Measurements from ENCODE around the gene ZNF593. TPM values are rescaled to one million over a fixed set of nuclear protein-coding genes. Genes with fewer than 3 reads are reported as not detected.

Gene ZNF593
- total and polyA plus RNA-seq, 2 experiments from 2014 or later, result 26.2 to 108 TPM

DNA sequence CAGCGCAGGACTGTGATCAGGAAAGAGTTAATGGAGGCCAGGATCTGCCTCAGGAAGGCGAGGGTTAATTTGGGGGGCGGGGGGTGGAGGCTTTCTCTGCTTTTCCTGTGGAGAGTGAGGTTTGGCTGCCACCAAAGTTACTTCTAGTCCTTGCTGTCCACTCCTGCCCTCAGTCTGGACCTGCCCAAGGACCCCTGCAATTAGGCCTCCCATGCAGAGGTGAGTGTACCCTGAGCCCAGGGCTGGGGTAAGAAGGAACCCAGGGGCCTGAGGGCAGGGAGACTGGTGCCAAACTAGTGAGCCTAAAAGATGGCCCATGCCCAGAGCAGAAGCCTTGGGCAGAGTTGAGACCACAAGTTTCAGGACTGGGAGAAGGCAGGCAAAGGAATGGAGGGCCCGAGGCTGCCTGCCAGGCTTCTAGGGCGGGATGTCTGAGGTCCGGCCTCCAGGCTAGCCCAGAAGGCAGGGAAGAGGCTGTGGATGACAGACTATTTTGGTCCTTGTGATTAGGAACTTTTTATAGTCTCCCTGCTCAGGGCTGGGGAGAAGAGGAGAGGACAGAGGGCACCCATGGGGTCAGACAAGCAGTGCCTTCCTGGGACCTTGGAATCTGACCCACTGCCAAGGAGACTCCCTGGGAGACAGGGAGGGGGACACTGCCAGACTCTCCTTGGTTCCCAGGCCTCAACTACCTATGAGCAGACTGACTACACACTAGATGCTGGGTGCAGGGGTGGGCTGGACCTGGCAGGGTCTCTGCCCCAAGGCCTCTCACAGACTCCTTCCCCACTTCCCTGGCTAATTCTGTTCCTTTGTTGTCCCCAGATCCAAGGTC lies 10.6 kb upstream of the ZNF593 start, which contains the start of gene FAM110D:
TSS of gene FAM110D (plus strand) at position 172 of the 835 bp plus-strand sequence. CDS start 2,213 bp downstream, outside the sequence.
- peaks cover 83% of the 10 kb centered on the region for H3K27me3 Mint-ChIP-seq (ENCODE audit: insufficient read depth, low read depth, poor library complexity)
- Histone ChIP-seq H3K36me3 (ENCODE audit: insufficient read depth) (no peaks in the 10 kb centered on the region), H3K27ac (ENCODE audit: low read depth) (no peak within 1 kb of the TSS), H2AFZ (no peak within 1 kb of the TSS), H3K27me3 (ENCODE audit: insufficient read depth) (peaks cover 100% of the 10 kb centered on the region), H3K79me2 (replicated peaks; ENCODE audit: insufficient read depth) (no peaks in the 10 kb centered on the region), H3K9me2 (ENCODE audit: insufficient read depth) (no peaks in the 10 kb centered on the region), H3F3A (replicated peaks; ENCODE audit: low read depth) (peaks cover 16% of the 10 kb centered on the region), H3K4me2 (peak within 1 kb of the TSS; percentile 67), H3K4me3 (no peak within 1 kb of the TSS; the same call in 1 of the 2 replicates), H4K20me1 (replicated peaks; ENCODE audit: insufficient read depth) (no peaks in the 10 kb centered on the region; the same call in 1 of the 2 replicates), H3K4me1 (ENCODE audit: insufficient read depth) (peaks cover 57% of the 10 kb centered on the region)
- ATAC-seq, result no peak
- H3K36me3 Mint-ChIP-seq (ENCODE audit: low read depth), result no peaks in the 10 kb centered on the region
- H3K27ac Mint-ChIP-seq, result no peak within 1 kb of the TSS
- DNase-seq (ENCODE audit: low spot score), result peak; percentile 49
- no peak for TF ChIP-seq POLR2AphosphoS5 (IDR thresholded peaks at IDR 0.05; ENCODE audit: low read depth)
- TF ChIP-seq ZNF114 (CRISPR knock-in tag; IDR thresholded peaks at IDR 0.05), result no peak
- no peak for TF ChIP-seq EZH2phosphoT487 (IDR thresholded peaks at IDR 0.05; ENCODE audit: unreplicated experiment)
- TF ChIP-seq EZH2 (IDR thresholded peaks at IDR 0.05; ENCODE audit: low read depth, unreplicated experiment), result no peak
- TF ChIP-seq, protein P1, sequence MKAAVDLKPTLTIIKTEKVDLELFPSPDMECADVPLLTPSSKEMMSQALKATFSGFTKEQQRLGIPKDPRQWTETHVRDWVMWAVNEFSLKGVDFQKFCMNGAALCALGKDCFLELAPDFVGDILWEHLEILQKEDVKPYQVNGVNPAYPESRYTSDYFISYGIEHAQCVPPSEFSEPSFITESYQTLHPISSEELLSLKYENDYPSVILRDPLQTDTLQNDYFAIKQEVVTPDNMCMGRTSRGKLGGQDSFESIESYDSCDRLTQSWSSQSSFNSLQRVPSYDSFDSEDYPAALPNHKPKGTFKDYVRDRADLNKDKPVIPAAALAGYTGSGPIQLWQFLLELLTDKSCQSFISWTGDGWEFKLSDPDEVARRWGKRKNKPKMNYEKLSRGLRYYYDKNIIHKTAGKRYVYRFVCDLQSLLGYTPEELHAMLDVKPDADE (IDR thresholded peaks at IDR 0.05), result no peak
- no peak for TF ChIP-seq ZNF462 (CRISPR knock-in tag; IDR thresholded peaks at IDR 0.05)
- no peak for TF ChIP-seq STAT1 (IDR thresholded peaks at IDR 0.05; ENCODE audit: unreplicated experiment)
- no peak for TF ChIP-seq CREB1 (CRISPR knock-in tag; IDR thresholded peaks at IDR 0.05; ENCODE audit: low read depth)
- TF ChIP-seq CTCF (conservative IDR thresholded peaks at IDR 0.05; ENCODE audit: low read depth in 2 of 2), result no peak
- TF ChIP-seq, protein P2, sequence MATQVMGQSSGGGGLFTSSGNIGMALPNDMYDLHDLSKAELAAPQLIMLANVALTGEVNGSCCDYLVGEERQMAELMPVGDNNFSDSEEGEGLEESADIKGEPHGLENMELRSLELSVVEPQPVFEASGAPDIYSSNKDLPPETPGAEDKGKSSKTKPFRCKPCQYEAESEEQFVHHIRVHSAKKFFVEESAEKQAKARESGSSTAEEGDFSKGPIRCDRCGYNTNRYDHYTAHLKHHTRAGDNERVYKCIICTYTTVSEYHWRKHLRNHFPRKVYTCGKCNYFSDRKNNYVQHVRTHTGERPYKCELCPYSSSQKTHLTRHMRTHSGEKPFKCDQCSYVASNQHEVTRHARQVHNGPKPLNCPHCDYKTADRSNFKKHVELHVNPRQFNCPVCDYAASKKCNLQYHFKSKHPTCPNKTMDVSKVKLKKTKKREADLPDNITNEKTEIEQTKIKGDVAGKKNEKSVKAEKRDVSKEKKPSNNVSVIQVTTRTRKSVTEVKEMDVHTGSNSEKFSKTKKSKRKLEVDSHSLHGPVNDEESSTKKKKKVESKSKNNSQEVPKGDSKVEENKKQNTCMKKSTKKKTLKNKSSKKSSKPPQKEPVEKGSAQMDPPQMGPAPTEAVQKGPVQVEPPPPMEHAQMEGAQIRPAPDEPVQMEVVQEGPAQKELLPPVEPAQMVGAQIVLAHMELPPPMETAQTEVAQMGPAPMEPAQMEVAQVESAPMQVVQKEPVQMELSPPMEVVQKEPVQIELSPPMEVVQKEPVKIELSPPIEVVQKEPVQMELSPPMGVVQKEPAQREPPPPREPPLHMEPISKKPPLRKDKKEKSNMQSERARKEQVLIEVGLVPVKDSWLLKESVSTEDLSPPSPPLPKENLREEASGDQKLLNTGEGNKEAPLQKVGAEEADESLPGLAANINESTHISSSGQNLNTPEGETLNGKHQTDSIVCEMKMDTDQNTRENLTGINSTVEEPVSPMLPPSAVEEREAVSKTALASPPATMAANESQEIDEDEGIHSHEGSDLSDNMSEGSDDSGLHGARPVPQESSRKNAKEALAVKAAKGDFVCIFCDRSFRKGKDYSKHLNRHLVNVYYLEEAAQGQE (IDR thresholded peaks at IDR 0.05; ENCODE audit: unreplicated experiment), result no peak
- TF ChIP-seq ZNF331 (CRISPR knock-in tag; IDR thresholded peaks at IDR 0.05; ENCODE audit: low read depth), result no peak
- no peak for TF ChIP-seq NANOG (IDR thresholded peaks at IDR 0.05; ENCODE audit: borderline replicate concordance)
- TF ChIP-seq JUNB (IDR thresholded peaks at IDR 0.05; ENCODE audit: unreplicated experiment), result no peak
- peaks cover 60% of the 10 kb centered on the region for H3K4me1 Mint-ChIP-seq
- H3K4me3 Mint-ChIP-seq, result peak within 1 kb of the TSS; percentile 54
- peaks cover 3% of the 10 kb centered on the region; the same call in 1 of the 3 replicates for H3K9me3 Mint-ChIP-seq
